Choroid plexus epithelial cell (primary cell): Measurements from ENCODE around the gene HUWE1.
"Not testable (repeated sequence)": the region's sequence is repeated elsewhere in the genome, so short reads cannot be mapped to it uniquely, and the experiment has no call there.

Experiments
- DNase-seq: peaks from one replicate; pipeline ENCODE4 v3.0.0-alpha.2; 2010; ENCODE audit warnings: low read depth
- H3K4me3 ChIP-seq: 2 replicates; pipeline ENCODE4 v1.5.1; 2011; ENCODE audit warnings: low read depth, mild to moderate bottlenecking, control low read depth, low read length, moderate library complexity
- TF ChIP-seq, protein P1 (sequence below): conservative IDR thresholded peaks from 2 replicates; pipeline ENCODE4 v1.5.1; 2011; ENCODE audit warnings: low read depth, mild to moderate bottlenecking, control low read depth, inconsistent platforms, low read length, moderate library complexity

The HUWE1 gene, protein sequence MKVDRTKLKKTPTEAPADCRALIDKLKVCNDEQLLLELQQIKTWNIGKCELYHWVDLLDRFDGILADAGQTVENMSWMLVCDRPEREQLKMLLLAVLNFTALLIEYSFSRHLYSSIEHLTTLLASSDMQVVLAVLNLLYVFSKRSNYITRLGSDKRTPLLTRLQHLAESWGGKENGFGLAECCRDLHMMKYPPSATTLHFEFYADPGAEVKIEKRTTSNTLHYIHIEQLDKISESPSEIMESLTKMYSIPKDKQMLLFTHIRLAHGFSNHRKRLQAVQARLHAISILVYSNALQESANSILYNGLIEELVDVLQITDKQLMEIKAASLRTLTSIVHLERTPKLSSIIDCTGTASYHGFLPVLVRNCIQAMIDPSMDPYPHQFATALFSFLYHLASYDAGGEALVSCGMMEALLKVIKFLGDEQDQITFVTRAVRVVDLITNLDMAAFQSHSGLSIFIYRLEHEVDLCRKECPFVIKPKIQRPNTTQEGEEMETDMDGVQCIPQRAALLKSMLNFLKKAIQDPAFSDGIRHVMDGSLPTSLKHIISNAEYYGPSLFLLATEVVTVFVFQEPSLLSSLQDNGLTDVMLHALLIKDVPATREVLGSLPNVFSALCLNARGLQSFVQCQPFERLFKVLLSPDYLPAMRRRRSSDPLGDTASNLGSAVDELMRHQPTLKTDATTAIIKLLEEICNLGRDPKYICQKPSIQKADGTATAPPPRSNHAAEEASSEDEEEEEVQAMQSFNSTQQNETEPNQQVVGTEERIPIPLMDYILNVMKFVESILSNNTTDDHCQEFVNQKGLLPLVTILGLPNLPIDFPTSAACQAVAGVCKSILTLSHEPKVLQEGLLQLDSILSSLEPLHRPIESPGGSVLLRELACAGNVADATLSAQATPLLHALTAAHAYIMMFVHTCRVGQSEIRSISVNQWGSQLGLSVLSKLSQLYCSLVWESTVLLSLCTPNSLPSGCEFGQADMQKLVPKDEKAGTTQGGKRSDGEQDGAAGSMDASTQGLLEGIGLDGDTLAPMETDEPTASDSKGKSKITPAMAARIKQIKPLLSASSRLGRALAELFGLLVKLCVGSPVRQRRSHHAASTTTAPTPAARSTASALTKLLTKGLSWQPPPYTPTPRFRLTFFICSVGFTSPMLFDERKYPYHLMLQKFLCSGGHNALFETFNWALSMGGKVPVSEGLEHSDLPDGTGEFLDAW (N-terminal part only)

DNA sequence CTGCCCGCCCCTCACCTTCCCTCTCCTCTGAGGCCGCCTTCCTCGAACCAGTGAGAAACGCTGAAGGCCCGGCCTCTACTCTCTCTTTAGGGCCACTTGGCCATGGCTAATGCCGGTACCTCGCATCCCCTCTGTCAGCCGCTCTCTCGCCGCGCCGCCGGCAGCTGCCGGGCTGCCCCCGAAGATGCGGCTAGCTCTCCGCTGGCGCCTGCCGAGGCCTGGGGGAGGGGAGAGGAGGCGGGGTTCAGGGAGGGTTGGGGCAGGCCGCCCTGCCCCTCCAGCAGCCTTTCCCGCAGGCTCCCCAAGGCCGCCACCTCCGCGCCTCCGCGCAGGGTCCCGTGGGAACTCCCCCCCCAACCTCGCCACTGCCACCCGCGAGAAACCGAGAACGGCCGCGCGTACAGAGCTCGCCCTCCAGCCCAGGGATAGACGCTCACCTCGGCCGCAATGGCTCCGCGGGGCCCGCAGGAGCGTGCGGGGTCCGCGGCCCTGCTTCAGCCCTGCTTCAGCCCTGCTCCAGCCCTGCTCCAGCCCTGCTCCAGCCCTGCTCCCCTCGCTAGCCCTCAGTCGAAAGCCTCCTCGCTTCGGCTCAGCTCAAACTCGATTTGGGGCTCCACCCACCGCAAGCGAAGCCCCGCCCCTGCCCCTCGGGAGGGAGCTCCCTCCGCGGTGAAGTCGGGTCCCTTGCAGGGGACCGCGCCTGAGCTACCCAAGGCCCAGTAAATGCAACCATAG, at the start of gene HUWE1:
HUWE1 (minus strand) TSS at position 569 of the 735 bp plus-strand sequence. CDS start 32,612 bp downstream, outside the sequence.
- TF ChIP-seq, protein P1, sequence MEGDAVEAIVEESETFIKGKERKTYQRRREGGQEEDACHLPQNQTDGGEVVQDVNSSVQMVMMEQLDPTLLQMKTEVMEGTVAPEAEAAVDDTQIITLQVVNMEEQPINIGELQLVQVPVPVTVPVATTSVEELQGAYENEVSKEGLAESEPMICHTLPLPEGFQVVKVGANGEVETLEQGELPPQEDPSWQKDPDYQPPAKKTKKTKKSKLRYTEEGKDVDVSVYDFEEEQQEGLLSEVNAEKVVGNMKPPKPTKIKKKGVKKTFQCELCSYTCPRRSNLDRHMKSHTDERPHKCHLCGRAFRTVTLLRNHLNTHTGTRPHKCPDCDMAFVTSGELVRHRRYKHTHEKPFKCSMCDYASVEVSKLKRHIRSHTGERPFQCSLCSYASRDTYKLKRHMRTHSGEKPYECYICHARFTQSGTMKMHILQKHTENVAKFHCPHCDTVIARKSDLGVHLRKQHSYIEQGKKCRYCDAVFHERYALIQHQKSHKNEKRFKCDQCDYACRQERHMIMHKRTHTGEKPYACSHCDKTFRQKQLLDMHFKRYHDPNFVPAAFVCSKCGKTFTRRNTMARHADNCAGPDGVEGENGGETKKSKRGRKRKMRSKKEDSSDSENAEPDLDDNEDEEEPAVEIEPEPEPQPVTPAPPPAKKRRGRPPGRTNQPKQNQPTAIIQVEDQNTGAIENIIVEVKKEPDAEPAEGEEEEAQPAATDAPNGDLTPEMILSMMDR = no peak
- peak; percentile 70 for DNase-seq
- peak within 1 kb of the TSS; percentile 71 for H3K4me3 ChIP-seq

DNA sequence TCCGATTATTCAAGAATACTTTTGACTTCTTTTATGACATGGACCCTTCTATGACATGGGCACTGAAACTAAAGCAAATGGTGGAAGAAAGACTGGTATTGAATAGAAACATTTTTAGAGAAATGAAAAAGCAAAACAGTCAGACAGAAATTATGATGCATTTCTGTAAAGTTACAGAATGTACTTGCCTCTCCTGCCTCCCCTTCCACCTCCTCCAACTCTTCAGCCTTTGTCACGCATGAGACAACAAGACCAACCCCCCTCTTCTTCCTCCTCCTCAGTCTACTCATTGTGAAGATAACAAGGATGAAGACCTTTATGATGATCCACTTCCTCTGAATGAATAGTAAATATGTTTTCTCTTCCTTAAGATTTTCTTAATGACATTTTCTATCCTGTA, 46.3 kb upstream of the HUWE1 start:
- DNase-seq = no peak
- TF ChIP-seq, protein P1 = no peak
- H3K4me3 ChIP-seq = no peak overlapping the region

DNA sequence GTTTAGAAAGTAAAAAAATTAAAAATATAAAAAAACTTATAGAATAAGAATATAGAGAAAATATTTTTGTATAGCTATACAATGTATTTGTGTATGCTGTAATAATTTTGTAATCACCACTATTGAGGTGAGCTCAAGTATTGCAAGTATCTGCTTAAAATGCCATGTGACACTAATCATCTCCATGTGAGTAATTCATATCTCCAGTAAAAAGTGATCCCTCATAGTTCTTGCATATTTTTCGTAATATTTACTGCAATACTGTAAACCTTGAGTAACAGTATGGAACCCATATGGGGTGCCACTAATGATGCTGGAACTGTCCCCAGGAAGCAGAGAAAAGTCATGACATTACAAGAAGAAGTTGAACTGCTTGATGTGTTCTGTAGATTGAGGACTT, 43.2 kb upstream of the HUWE1 start:
- H3K4me3 ChIP-seq = no peak overlapping the region
- TF ChIP-seq, protein P1 = no peak

DNA sequence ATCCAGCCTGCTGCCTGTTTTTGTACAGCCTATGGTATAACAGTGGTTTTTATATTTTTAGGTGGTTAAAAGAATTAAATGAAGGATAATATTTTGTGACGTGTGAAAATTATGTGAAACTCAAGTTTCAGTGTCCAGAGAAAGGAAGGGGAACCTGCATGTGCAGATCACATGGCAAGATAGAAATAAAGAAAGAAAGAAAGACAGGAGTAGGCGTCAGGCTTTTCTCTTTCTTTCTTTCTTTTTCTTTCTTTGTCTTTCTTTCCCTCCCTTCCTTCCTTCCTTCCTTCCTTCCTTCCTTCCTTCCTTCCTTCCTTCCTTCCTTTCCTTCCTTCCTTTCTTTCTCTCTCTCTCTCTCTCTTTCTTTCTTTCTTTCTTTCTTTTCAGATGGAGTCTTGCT, 42.0 kb upstream of the HUWE1 start:
- H3K4me3 ChIP-seq = no peak overlapping the region
- TF ChIP-seq, protein P1 = no peak
- DNase-seq = no peak

More for the DNA sequence above, 43.2 kb upstream of the HUWE1 start:
- DNase-seq = peak; percentile 2

DNA sequence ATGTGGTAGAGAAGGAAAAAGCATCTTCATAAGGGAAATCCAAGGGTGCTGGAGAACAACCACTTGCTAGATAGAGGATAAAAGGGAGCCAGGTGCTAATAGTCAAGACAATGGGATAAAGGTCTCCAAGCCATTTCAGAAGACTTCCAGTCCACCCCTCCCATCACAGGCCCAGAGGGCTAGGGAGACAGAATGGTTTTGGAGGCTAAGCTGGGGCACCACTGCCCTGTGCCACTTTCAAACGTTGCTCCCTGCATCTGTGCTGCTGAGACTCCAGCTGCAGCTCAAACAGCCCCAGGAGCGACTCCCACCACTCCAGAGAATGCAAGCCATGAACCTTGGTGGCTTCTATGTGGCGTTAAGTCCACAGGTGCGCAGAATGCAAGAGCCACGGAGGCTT, 38.4 kb upstream of the HUWE1 start:
- no peak overlapping the region for H3K4me3 ChIP-seq
- TF ChIP-seq, protein P1 = no peak
- no peak for DNase-seq

DNA sequence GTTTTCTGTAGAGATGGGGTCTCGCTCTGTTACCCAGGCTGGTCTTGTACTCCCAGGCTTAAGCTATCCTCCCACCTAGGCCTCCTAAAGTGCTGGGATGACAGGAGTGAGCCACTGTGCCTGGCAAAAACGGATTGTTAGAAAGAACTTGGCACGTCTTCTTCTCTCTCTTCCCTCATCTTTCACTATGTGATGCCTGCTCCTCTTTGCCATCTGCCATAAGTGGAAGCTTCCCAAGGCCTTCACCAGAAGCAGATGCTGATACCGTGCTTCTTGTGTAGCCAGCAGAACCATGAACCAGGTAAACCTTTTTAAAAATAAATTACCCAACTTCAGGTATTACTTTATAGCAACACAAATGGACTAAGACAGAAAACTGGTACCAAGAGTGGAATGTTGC, 36.9 kb upstream of the HUWE1 start:
- TF ChIP-seq, protein P1 = no peak
- DNase-seq = no peak
- no peak overlapping the region for H3K4me3 ChIP-seq

DNA sequence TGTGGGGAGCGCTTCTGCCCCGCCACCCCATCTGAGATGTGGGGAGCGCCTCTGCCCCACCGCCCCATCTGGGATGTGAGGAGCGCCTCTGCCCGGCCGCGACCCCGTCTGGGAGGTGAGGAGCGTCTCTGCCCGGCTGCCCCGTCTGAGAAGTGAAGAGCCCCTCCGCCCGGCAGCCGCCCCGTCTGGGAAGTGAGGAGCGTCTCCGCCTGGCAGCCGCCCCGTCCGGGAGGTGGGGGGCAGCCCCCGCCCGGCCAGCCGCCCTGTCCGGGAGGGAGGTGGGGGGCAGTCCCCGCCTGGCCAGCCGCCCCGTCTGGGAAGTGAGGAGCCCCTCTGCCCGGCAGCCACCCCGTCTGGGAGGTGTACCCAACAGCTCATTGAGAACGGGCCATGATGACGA, 35.1 kb upstream of the HUWE1 start:
- H3K4me3 ChIP-seq, DNase-seq: not testable (repeated sequence)

DNA sequence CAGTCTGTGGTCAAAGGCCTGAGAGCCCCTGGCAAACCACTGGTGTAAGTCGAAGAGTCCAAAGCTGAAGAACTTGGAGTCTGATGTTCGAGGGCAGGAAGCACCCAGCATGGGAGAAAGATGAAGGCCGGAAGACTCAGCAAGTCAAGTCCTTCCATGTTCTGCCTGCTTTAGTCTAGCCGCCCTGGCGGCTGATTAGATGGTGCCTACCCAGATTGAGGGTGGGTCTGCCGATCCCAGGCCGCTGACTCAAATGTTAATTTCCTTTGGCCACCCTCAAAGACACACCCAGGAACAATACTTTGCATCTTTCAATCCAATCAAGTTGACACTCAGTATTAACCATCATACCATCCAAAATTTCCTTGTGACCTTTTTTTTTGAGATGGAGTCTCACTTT, 33.1 kb upstream of the HUWE1 start:
- not testable (repeated sequence) for H3K4me3 ChIP-seq, DNase-seq
